HepG2 (cell line): ENCODE data around the gene BHLHE23. TPM values are rescaled to one million over a fixed set of nuclear protein-coding genes. Genes with fewer than 3 reads are reported as not detected.

Experiments used
- ARID4A ChIP-seq: sonication (generic); formaldehyde crosslinking; IDR thresholded peaks from 2 replicates; pipeline ENCODE4 v1.5.0; 2020; ENCODE audit warnings: mild to moderate bottlenecking, missing genetic modification reagents, borderline replicate concordance
- ARNT2 ChIP-seq: sonication (generic); formaldehyde crosslinking; IDR thresholded peaks from 2 replicates; pipeline ENCODE4 v1.8.0; 2022; ENCODE audit warnings: mild to moderate bottlenecking, low read depth, missing genetic modification reagents, moderate library complexity
- ATF2 ChIP-seq: sonication (generic); formaldehyde crosslinking; IDR thresholded peaks from 2 replicates; pipeline ENCODE4 v1.4.0; 2020; ENCODE audit warnings: missing genetic modification reagents
- DBP ChIP-seq: sonication (generic); formaldehyde crosslinking; IDR thresholded peaks from 2 replicates; pipeline ENCODE4 v1.4.0; 2020; ENCODE audit warnings: missing genetic modification reagents; ENCODE audit errors: not compliant biosample characterization
- EEA1 ChIP-seq: sonication (generic); formaldehyde crosslinking; IDR thresholded peaks from 2 replicates; pipeline ENCODE4 v1.5.1; 2020; ENCODE audit warnings: mild to moderate bottlenecking, missing genetic modification reagents, borderline replicate concordance
- HHEX ChIP-seq: IDR thresholded peaks from 2 replicates; pipeline ENCODE4 v1.6.1; 2016; ENCODE audit warnings: control low read depth
- HMG20B ChIP-seq: conservative IDR thresholded peaks from 2 replicates; pipeline ENCODE4 v1.6.1; 2016; ENCODE audit warnings: missing genetic modification reagents, missing compliant biosample characterization
- MYNN ChIP-seq: sonication (generic); formaldehyde crosslinking; IDR thresholded peaks from 2 replicates; pipeline ENCODE4 v1.4.0; 2020; ENCODE audit warnings: mild to moderate bottlenecking, low read depth, missing genetic modification reagents
- PAWR ChIP-seq: sonication (generic); formaldehyde crosslinking; IDR thresholded peaks from 2 replicates; pipeline ENCODE4 v1.4.0; 2020; ENCODE audit warnings: missing genetic modification reagents, mild to moderate bottlenecking, borderline replicate concordance
- TGIF2 ChIP-seq: IDR thresholded peaks from 2 replicates; pipeline ENCODE4 v1.6.1; 2016; ENCODE audit warnings: control low read depth, missing compliant biosample characterization
- TSC22D2 ChIP-seq: sonication (generic); formaldehyde crosslinking; IDR thresholded peaks from 2 replicates; pipeline ENCODE4 v1.5.1; 2020; ENCODE audit warnings: missing genetic modification reagents, mild to moderate bottlenecking, borderline replicate concordance
- ZNF274 ChIP-seq: sonication (generic); formaldehyde crosslinking; IDR thresholded peaks from 2 replicates; pipeline ENCODE4 v1.5.1; 2020; ENCODE audit warnings: mild to moderate bottlenecking, missing genetic modification reagents
- ZNF354B ChIP-seq: sonication (generic); formaldehyde crosslinking; IDR thresholded peaks from 2 replicates; pipeline ENCODE4 v1.8.0; 2022; ENCODE audit warnings: mild to moderate bottlenecking, missing genetic modification reagents
- ZNF432 ChIP-seq: sonication (generic); formaldehyde crosslinking; IDR thresholded peaks from 2 replicates; pipeline ENCODE4 v1.5.0; 2020; ENCODE audit warnings: missing genetic modification reagents, mild to moderate bottlenecking, borderline replicate concordance
- ZSCAN31 ChIP-seq: sonication (generic); formaldehyde crosslinking; IDR thresholded peaks from 2 replicates; pipeline ENCODE4 v1.5.0; 2020; ENCODE audit warnings: low read depth, mild to moderate bottlenecking, missing genetic modification reagents
- polyA plus RNA-seq, 8 experiments: library from polyadenylated mRNA; depleted of rRNA in 3 of 8; stranded (reverse) in 7 of 8; unstranded in 1 of 8; fragments of >200 nt; fragmentation: Illumina TruSeq in 4 of 8; extraction: Trizol in 4 of 8; gene quantifications; 2 replicates each; pipeline versions ENCODE4 v1.2.1 to v1.2.3, GENCODE V29; 2011 to 2016; ENCODE audit warnings: low read depth in 4 of 8, missing spikeins in 1 of 8, mixed read lengths in 1 of 8; ENCODE audit not compliant: insufficient read depth in 1 of 8
- total RNA-seq, 5 experiments: library from RNA; depleted of rRNA; stranded (reverse); fragments of >200 nt; fragmentation: Illumina TruSeq; extraction: Trizol; gene quantifications; 2 replicates each; pipeline ENCODE4 v1.2.3, GENCODE V29; 2016; ENCODE audit warnings: low read depth in 1 of 5
- TF ChIP-seq, protein P1 (sequence below): sonication (generic); formaldehyde crosslinking; IDR thresholded peaks from 2 replicates; pipeline ENCODE4 v1.8.1; 2022; ENCODE audit warnings: mild to moderate bottlenecking, missing genetic modification reagents
- TF ChIP-seq, protein P2 (sequence below): sonication (generic); formaldehyde crosslinking; IDR thresholded peaks from 2 replicates; pipeline ENCODE4 v1.5.1; 2020; ENCODE audit warnings: mild to moderate bottlenecking, moderate library complexity, missing genetic modification reagents
- TF ChIP-seq, protein P3 (sequence below): IDR thresholded peaks from 2 replicates; pipeline ENCODE4 v1.6.1; 2016; ENCODE audit warnings: mild to moderate bottlenecking, missing biosample characterization, missing genetic modification reagents

BHLHE23 gene
- total and polyA plus RNA-seq, 2 of the 13 experiments (the other 11 are each of a cell fraction or from before 2014, with no cell fraction given) = not detected

DNA sequence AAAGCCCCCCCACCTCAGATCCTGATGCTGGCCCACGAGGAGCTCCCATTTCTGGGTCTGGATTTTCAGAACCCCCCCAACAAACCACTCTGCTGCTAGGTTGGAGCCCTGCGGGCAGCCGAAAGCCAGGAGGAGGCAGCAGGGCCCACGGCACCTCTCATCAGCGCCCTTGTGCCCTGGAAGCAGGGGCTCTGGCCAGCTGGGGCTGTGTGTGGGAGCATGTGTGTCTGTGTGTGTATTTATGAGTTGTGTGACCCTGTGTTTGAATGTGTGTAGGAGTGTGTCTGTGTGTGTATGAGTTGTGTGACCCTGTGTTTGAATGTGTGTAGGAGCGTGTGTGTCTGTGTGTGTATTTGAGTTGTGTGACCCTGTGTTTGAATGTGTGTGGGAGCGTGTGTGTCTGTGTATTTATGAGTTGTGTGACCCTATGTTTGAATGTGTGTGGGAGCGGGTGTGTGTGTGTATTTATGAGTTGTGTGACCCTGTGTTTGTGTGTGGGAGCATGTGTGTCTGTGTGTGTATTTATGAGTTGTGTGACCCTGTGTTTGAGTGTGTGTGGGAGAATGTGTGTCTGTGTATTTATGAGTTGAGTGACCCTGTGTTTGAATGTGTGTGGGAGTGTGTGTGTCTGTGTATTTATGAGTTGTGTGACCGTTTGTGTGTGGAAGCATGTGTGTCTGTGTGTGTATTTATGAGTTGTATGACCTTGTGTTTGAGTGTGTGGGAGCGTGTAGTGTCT lies 35.4 kb downstream of the BHLHE23 start (continued):
- TF ChIP-seq HMG20B (CRISPR knock-in tag) (no peak), ARID4A (CRISPR knock-in tag) (no peak), HHEX (CRISPR knock-in tag) (0 out of 2 replicates have a peak, but pooled peaks have one; percentile 46), ZNF354B (no peak), ZSCAN31 (CRISPR knock-in tag) (no peak), DBP (CRISPR knock-in tag) (no peak), PAWR (CRISPR knock-in tag) (0 out of 2 replicates have a peak, but pooled peaks have one; percentile 71), MYNN (CRISPR knock-in tag) (no peak), EEA1 (CRISPR knock-in tag) (no peak; the same call in 1 of the 2 replicates), ZNF274 (CRISPR knock-in tag) (peak; percentile 12; the same call in 1 of the 2 replicates), ZNF432 (CRISPR knock-in tag) (no peak), TSC22D2 (CRISPR knock-in tag) (no peak), TGIF2 (CRISPR knock-in tag) (no peak), ATF2 (no peak), ARNT2 (no peak)
- TF ChIP-seq, protein P1, sequence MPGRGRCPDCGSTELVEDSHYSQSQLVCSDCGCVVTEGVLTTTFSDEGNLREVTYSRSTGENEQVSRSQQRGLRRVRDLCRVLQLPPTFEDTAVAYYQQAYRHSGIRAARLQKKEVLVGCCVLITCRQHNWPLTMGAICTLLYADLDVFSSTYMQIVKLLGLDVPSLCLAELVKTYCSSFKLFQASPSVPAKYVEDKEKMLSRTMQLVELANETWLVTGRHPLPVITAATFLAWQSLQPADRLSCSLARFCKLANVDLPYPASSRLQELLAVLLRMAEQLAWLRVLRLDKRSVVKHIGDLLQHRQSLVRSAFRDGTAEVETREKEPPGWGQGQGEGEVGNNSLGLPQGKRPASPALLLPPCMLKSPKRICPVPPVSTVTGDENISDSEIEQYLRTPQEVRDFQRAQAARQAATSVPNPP (CRISPR knock-in tag) = no peak
- TF ChIP-seq, protein P2, sequence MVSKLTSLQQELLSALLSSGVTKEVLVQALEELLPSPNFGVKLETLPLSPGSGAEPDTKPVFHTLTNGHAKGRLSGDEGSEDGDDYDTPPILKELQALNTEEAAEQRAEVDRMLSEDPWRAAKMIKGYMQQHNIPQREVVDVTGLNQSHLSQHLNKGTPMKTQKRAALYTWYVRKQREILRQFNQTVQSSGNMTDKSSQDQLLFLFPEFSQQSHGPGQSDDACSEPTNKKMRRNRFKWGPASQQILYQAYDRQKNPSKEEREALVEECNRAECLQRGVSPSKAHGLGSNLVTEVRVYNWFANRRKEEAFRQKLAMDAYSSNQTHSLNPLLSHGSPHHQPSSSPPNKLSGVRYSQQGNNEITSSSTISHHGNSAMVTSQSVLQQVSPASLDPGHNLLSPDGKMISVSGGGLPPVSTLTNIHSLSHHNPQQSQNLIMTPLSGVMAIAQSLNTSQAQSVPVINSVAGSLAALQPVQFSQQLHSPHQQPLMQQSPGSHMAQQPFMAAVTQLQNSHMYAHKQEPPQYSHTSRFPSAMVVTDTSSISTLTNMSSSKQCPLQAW (CRISPR knock-in tag) = no peak
- TF ChIP-seq, protein P3, sequence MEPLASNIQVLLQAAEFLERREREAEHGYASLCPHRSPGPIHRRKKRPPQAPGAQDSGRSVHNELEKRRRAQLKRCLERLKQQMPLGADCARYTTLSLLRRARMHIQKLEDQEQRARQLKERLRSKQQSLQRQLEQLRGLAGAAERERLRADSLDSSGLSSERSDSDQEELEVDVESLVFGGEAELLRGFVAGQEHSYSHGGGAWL (CRISPR knock-in tag) = no peak
